NCI-H128 (cell line): Measurements from ENCODE around the gene S1PR3.
"Not testable (repeated sequence)": the region's sequence is repeated elsewhere in the genome, so short reads cannot be mapped to it uniquely, and the experiment has no call there.

Experiments
- DNase-seq: peaks from one replicate; lab custom pipeline; 2025; ENCODE audit not compliant: unreplicated experiment; lab: John Stamatoyannopoulos, UW

S1PR3 gene

GRCh38 chr9:88991066-88992034 is at the start of gene S1PR3:
TSS of gene S1PR3 (plus strand) at chr9:88991468. CDS start at chr9:89001201, 9,733 bp downstream.
- DNase-seq: no peak

DNA sequence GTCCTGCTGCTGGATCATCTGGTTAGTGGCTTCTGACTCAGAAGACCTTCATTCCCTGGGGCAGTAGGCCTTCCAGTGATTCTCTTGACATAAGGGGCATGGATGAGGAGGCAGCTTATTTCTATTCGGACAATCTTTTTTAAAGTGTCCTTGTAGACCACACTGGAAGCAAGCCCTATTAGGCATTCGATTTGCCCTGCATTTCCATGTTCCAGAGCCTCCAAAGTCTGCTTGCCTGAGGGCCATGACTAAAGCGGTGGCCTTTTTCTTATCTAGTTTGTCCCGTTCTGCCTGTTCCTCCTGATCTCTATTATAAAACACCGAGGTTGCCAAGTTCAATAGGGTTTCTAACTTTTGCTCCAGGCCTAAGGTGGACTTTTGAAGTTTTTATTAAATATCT is 49.7 kb upstream of the S1PR3 start:
- not testable (repeated sequence) for DNase-seq

GRCh38 chr9:88942411-88942810 is 48.9 kb upstream of the S1PR3 start:
- no peak for DNase-seq

GRCh38 chr9:88945636-88946333 is 45.5 kb upstream of the S1PR3 start:
- DNase-seq: no peak

DNA sequence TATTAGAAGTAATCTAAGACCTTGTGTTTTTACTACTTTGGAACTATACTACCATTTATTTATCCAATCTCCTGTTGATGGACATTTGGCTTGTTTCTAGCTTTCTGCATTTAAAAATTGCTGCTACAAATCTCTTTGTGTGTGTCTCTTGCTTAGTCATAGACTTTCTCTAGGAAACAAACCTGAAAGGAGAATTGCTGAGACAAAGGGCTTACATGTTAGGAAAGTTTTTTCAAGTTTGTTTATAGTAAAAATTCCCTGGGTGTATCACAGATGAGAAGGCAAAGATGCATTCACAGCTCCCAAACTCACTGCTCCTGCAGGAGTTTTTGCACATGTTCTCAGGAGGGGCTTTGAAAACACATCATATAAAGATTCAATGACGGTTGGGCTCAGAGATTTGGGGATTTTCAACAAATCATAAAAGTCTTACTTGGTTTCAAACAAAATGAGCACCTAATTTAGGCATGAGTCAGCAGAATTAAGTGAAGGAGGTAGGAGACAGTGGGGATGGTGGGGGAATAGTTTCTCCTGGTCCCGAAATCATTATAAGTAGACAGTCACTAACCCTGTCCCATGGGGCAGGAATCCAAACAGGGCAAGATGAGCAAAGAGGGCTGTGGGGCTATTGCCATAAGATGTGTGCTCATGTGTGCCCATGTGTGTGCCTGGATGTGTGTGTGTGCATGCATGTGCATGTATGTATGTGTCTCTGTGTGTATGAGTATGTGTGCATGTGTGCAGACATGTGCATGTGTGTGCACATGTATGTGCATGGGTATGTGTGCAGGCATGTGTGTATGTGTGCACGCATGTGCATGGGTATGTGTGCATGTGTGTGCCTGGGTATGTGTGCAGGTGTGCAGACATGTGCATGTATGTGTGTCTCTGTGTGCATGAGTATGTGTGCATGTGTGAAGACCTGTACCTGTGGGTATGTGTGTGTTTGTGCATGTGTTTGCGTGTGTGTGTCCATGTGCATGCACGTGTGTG is 43.4 kb upstream of the S1PR3 start:
- no peak for DNase-seq

GRCh38 chr9:88949425-88949824 is 41.8 kb upstream of the S1PR3 start:
- no peak for DNase-seq

- no peak for DNase-seq
Observed at GRCh38 chr9:88949961-88950340, 41.3 kb upstream of the S1PR3 start.

GRCh38 chr9:88950341-88951154 is 40.7 kb upstream of the S1PR3 start:
- DNase-seq: no peak

GRCh38 chr9:88951155-88951542 is 40.1 kb upstream of the S1PR3 start:
- no peak for DNase-seq

GRCh38 chr9:88952086-88952615 is 39.1 kb upstream of the S1PR3 start:
- no peak for DNase-seq

DNA sequence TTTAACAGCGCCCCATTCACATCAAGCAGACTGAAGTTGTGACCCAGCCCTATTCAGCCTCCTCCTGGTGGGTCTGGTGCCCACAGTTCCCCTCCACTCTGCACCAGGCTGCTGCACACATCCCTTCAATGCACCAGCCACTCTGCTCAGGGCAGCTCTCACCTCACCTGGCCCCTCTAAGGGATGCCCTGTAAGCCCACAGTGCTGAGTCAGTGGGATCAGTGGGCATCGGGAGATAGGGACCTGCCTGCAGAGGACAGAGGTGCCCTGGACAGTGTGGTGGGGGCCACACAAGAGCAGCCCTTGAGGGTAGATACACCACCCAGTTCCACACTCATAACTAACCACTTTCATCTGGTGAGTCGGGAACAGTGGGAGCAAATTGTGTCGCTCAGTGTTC is 38.3 kb upstream of the S1PR3 start:
- no peak for DNase-seq

GRCh38 chr9:88953381-88954029 is 37.8 kb upstream of the S1PR3 start:
- DNase-seq: no peak

GRCh38 chr9:88954066-88954465 is 37.2 kb upstream of the S1PR3 start:
- DNase-seq: no peak

GRCh38 chr9:88957526-88957925 is 33.7 kb upstream of the S1PR3 start:
- DNase-seq: no peak

- DNase-seq: no peak
Observed at GRCh38 chr9:88959727-88960469, 31.4 kb upstream of the S1PR3 start.

DNA sequence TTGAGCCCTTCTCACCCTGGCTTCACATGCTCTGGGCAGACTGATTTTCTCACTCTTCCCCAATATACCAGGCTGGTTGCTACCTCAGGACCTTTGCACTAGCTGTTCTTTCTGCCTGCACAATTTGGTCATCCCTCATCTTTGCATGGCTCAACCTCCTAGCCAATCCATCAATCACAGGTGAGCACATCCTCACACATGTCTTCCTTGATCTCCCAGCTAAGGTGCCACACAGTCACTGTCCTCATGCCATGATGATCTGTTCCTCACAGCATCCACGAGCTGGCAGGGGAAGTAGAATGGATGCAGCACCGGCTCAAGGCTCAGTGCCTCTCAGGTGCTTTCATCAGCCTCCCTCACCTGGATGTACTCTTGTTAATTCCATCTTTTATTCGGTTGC is 30.6 kb upstream of the S1PR3 start:
- DNase-seq: no peak

GRCh38 chr9:88965473-88965872 is 25.8 kb upstream of the S1PR3 start:
- DNase-seq: no peak

- no peak for DNase-seq
Observed at GRCh38 chr9:88966894-88967676, 24.2 kb upstream of the S1PR3 start.
